ENCODE measurements around the gene SLCO1B3. TPM values are rescaled to one million over a fixed set of nuclear protein-coding genes. Genes with fewer than 3 reads are reported as not detected.

Gene SLCO1B3
- total and polyA plus RNA-seq, 9 of the 15 experiments (the other 6 are each of a cell fraction or from before 2014, with no cell fraction given), result not detected

DNA sequence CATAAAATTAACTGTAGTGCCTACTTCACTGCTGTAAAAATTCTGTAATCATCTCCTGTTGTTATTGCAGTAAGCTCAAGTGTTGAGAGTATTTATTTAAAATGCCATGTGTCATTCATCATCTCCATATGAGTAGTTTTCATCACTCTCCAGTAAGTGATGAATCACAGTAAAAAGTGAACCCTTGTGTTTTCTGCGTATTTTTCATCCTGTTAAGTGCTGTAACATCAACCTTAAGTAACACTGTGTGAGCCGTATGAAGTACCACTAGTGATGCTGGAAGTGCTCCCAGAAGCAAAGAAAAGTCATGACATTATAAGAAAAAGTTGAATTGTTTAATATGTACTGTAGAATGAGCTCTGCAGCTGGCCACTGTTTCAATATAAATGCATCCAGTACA lies 55.4 kb downstream of the SLCO1B3 start (continued):
- TF ChIP-seq, protein P1, sequence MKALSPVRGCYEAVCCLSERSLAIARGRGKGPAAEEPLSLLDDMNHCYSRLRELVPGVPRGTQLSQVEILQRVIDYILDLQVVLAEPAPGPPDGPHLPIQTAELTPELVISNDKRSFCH (CRISPR knock-in tag; IDR thresholded peaks at IDR 0.05), result no peak
- TF ChIP-seq, protein P1 (tag; IDR thresholded peaks at IDR 0.05), result no peak
- no peak for TF ChIP-seq XRCC5 (IDR thresholded peaks at IDR 0.05; ENCODE audit: low read depth, low read length)
- no peak for TF ChIP-seq NCOA2 (IDR thresholded peaks at IDR 0.05; ENCODE audit: partially characterized antibody in 2 of 2)
- TF ChIP-seq, protein P2, sequence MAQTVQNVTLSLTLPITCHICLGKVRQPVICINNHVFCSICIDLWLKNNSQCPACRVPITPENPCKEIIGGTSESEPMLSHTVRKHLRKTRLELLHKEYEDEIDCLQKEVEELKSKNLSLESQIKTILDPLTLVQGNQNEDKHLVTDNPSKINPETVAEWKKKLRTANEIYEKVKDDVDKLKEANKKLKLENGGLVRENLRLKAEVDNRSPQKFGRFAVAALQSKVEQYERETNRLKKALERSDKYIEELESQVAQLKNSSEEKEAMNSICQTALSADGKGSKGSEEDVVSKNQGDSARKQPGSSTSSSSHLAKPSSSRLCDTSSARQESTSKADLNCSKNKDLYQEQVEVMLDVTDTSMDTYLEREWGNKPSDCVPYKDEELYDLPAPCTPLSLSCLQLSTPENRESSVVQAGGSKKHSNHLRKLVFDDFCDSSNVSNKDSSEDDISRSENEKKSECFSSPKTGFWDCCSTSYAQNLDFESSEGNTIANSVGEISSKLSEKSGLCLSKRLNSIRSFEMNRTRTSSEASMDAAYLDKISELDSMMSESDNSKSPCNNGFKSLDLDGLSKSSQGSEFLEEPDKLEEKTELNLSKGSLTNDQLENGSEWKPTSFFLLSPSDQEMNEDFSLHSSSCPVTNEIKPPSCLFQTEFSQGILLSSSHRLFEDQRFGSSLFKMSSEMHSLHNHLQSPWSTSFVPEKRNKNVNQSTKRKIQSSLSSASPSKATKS (CRISPR knock-in tag; IDR thresholded peaks at IDR 0.05), result no peak
- no peak for TF ChIP-seq EWSR1 (IDR thresholded peaks at IDR 0.05; ENCODE audit: borderline replicate concordance, low read depth, partially characterized antibody)

DNA sequence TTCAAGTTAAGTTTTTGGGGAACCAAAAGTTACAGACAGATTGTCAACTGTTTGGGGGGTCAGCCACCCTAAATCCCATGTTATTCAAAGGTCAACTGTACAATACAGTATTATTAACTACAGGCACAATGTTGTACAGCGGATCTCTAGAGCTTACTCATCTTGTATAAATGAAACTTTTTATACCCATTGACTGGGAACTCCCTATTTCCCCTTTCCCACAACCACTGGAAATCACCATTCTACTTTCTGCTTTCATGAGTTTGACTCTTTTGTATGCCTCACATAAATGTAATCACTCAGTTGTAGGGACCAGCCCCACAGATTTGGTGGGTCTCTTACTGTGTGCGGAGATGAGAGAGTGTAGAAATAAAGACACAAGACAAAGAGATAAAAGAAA lies 57.8 kb downstream of the SLCO1B3 start:
- in situ Hi-C loops (cut with MboI), result no loop called here
- no peak for FAIRE-seq
- TF ChIP-seq ZNF134 (CRISPR knock-in tag; conservative IDR thresholded peaks at IDR 0.05), result no peak
- TF ChIP-seq, protein P3, sequence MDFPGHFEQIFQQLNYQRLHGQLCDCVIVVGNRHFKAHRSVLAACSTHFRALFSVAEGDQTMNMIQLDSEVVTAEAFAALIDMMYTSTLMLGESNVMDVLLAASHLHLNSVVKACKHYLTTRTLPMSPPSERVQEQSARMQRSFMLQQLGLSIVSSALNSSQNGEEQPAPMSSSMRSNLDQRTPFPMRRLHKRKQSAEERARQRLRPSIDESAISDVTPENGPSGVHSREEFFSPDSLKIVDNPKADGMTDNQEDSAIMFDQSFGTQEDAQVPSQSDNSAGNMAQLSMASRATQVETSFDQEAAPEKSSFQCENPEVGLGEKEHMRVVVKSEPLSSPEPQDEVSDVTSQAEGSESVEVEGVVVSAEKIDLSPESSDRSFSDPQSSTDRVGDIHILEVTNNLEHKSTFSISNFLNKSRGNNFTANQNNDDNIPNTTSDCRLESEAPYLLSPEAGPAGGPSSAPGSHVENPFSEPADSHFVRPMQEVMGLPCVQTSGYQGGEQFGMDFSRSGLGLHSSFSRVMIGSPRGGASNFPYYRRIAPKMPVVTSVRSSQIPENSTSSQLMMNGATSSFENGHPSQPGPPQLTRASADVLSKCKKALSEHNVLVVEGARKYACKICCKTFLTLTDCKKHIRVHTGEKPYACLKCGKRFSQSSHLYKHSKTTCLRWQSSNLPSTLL (IDR thresholded peaks at IDR 0.05), result no peak
- TF ChIP-seq PRPF4 (IDR thresholded peaks at IDR 0.05; ENCODE audit: insufficient read depth, low read depth, low read length, poor library complexity, severe bottlenecking), result no peak
- no peak for TF ChIP-seq DNMT1 (IDR thresholded peaks at IDR 0.05)
- no peak for TF ChIP-seq ZNF696 (CRISPR knock-in tag; conservative IDR thresholded peaks at IDR 0.05)
- TF ChIP-seq, protein P4, sequence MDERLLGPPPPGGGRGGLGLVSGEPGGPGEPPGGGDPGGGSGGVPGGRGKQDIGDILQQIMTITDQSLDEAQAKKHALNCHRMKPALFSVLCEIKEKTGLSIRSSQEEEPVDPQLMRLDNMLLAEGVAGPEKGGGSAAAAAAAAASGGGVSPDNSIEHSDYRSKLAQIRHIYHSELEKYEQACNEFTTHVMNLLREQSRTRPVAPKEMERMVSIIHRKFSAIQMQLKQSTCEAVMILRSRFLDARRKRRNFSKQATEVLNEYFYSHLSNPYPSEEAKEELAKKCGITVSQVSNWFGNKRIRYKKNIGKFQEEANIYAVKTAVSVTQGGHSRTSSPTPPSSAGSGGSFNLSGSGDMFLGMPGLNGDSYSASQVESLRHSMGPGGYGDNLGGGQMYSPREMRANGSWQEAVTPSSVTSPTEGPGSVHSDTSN (CRISPR knock-in tag; IDR thresholded peaks at IDR 0.05; ENCODE audit: low read depth), result no peak
- TF ChIP-seq, protein P4 (tag; conservative IDR thresholded peaks at IDR 0.05; ENCODE audit: low read depth), result no peak
- TF ChIP-seq, protein P5, sequence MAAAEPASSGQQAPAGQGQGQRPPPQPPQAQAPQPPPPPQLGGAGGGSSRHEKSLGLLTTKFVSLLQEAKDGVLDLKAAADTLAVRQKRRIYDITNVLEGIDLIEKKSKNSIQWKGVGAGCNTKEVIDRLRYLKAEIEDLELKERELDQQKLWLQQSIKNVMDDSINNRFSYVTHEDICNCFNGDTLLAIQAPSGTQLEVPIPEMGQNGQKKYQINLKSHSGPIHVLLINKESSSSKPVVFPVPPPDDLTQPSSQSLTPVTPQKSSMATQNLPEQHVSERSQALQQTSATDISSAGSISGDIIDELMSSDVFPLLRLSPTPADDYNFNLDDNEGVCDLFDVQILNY (CRISPR knock-in tag; IDR thresholded peaks at IDR 0.05), result no peak

More for the DNA sequence above, 57.8 kb downstream of the SLCO1B3 start:
- H3K27ac ChIP-seq (ENCODE audit: extremely low read depth, low read depth, low read length), result no peak overlapping the region
- POLR2A ChIA-PET, result no interaction called here
- no peaks in the 10 kb centered on the region for H4K20me1 ChIP-seq (replicated peaks; ENCODE audit: control insufficient read depth, insufficient read depth, low read length)
- no peaks in the 10 kb centered on the region for H3K27me3 ChIP-seq (ENCODE audit: control insufficient read depth in 2 of 2, insufficient read depth in 2 of 2, low read length in 2 of 2)
- WGBS (ENCODE audit: insufficient coverage, low coverage, missing lambda C conversion rate), result 8% methylated on average over 2 of the region's 2 CpGs
- CTCF ChIA-PET (ENCODE audit: low intra/inter-chr PET ratio), result no interaction called here
- H3K4me1 ChIP-seq (replicated peaks in 1 of 2; ENCODE audit: control insufficient read depth in 2 of 2, insufficient read depth in 2 of 2, low read length in 2 of 2), result no peaks in the 10 kb centered on the region
- H2AFZ ChIP-seq (ENCODE audit: low read depth, low read length), result no peak overlapping the region
- H3K9me3 ChIP-seq (replicated peaks; ENCODE audit: control insufficient read depth, insufficient read depth, low read depth, low read length), result no peaks in the 10 kb centered on the region
- H3K4me2 ChIP-seq (ENCODE audit: insufficient read depth, low read length), result no peak overlapping the region
- H3K79me2 ChIP-seq (ENCODE audit: control insufficient read depth, insufficient read depth, low read length), result no peaks in the 10 kb centered on the region
- ATAC-seq (no peak), DNase-seq (ENCODE audit: extremely low read depth in 1 of 4, low spot score in 3 of 4) (no peak)
- no TSS peak for BruUV-seq (replicated peaks)
- no peaks in the 10 kb centered on the region for H3K36me3 ChIP-seq (ENCODE audit: control insufficient read depth, insufficient read depth, low read length)
- intact Hi-C loops (cut with micrococcal nuclease), result no loop called here
- no peak overlapping the region for H3K9ac ChIP-seq (ENCODE audit: insufficient read depth in 1 of 2, low read depth in 2 of 2, low read length in 2 of 2)
- no peak overlapping the region for H3K4me3 ChIP-seq
- H3K9me1 ChIP-seq (ENCODE audit: control insufficient read depth, insufficient read depth, low read length), result no peaks in the 10 kb centered on the region
